ENCODE results near the gene ABLIM1. TPM values are rescaled to one million over a fixed set of nuclear protein-coding genes. Genes with fewer than 3 reads are reported as not detected.

ABLIM1 gene
- total RNA-seq, 1 experiment from 2014 or later, result 274 TPM

DNA sequence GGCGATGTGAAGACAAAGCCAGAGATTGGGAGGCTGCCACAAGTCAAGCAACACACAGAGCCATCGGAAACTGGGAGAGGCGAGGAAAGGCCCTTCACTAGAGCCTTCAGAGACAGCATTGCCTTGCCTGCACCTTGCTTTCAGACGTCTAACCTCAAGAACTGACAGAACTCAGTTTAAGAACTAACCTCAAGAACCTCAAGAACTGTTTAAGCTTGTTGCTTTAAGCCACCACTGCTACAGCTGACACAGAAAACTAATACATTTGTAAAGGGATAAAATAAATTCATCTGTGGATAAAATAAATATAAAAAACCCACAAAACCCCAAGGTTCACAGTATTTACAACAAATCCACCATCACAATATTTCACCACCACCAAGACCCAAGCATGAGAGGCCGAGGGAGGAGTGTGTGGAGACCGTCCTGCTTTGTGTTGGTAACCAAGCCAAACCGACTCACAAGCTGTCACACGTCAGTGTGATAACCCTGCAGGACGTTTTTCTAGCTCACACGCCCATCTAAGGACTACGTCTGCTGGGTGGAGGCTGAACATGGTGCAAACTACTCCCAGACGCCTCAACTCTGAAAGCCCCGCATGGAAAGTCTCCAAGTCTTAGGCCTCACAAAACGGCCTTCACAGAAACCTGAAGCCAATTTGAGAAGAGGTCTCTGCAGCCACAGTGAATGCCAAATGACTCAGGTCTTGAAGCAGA is 116.8 kb downstream of the ABLIM1 start:
- no peak overlapping the region for H3K27ac ChIP-seq (ENCODE audit: low read length)
- TF ChIP-seq, protein P1, sequence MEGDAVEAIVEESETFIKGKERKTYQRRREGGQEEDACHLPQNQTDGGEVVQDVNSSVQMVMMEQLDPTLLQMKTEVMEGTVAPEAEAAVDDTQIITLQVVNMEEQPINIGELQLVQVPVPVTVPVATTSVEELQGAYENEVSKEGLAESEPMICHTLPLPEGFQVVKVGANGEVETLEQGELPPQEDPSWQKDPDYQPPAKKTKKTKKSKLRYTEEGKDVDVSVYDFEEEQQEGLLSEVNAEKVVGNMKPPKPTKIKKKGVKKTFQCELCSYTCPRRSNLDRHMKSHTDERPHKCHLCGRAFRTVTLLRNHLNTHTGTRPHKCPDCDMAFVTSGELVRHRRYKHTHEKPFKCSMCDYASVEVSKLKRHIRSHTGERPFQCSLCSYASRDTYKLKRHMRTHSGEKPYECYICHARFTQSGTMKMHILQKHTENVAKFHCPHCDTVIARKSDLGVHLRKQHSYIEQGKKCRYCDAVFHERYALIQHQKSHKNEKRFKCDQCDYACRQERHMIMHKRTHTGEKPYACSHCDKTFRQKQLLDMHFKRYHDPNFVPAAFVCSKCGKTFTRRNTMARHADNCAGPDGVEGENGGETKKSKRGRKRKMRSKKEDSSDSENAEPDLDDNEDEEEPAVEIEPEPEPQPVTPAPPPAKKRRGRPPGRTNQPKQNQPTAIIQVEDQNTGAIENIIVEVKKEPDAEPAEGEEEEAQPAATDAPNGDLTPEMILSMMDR (IDR thresholded peaks at IDR 0.05), result no peak
- TF ChIP-seq TCF7L2 (IDR thresholded peaks at IDR 0.05; ENCODE audit: low read depth, low read length), result no peak
- TF ChIP-seq SIN3A (IDR thresholded peaks at IDR 0.05; ENCODE audit: borderline replicate concordance, insufficient read depth, low read depth, low read length), result no peak
- TF ChIP-seq, protein P2, sequence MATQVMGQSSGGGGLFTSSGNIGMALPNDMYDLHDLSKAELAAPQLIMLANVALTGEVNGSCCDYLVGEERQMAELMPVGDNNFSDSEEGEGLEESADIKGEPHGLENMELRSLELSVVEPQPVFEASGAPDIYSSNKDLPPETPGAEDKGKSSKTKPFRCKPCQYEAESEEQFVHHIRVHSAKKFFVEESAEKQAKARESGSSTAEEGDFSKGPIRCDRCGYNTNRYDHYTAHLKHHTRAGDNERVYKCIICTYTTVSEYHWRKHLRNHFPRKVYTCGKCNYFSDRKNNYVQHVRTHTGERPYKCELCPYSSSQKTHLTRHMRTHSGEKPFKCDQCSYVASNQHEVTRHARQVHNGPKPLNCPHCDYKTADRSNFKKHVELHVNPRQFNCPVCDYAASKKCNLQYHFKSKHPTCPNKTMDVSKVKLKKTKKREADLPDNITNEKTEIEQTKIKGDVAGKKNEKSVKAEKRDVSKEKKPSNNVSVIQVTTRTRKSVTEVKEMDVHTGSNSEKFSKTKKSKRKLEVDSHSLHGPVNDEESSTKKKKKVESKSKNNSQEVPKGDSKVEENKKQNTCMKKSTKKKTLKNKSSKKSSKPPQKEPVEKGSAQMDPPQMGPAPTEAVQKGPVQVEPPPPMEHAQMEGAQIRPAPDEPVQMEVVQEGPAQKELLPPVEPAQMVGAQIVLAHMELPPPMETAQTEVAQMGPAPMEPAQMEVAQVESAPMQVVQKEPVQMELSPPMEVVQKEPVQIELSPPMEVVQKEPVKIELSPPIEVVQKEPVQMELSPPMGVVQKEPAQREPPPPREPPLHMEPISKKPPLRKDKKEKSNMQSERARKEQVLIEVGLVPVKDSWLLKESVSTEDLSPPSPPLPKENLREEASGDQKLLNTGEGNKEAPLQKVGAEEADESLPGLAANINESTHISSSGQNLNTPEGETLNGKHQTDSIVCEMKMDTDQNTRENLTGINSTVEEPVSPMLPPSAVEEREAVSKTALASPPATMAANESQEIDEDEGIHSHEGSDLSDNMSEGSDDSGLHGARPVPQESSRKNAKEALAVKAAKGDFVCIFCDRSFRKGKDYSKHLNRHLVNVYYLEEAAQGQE (IDR thresholded peaks at IDR 0.05; ENCODE audit: insufficient read depth in 1 of 2, low read depth in 2 of 2, low read length in 1 of 2), result no peak
- TF ChIP-seq POLR2AphosphoS5 (IDR thresholded peaks at IDR 0.05; ENCODE audit: low read depth, low read length), result no peak
- DNase-seq (ENCODE audit: low read depth, low spot score) (no peak), ATAC-seq (0 out of 2 replicates have a peak, but pooled peaks have one; percentile 33)
- H3K36me3 ChIP-seq (ENCODE audit: control insufficient read depth, insufficient read depth, low read length), result peaks cover 14% of the 10 kb centered on the region
- no peaks in the 10 kb centered on the region for H3K27me3 ChIP-seq (ENCODE audit: control insufficient read depth, insufficient read depth, low read length)
- no peaks in the 10 kb centered on the region for H3K4me1 ChIP-seq (ENCODE audit: control insufficient read depth, insufficient read depth, low read length)
- no peak overlapping the region for H3K4me3 ChIP-seq (ENCODE audit: low read depth in 2 of 2, low read length in 2 of 2)
- POLR2A ChIA-PET, result no interaction called here
- BruUV-seq (replicated peaks), result no TSS peak
- no peaks in the 10 kb centered on the region for H3K9me3 ChIP-seq (ENCODE audit: control insufficient read depth, insufficient read depth, low read depth, low read length)
- intact Hi-C loops (cut with micrococcal nuclease; ENCODE audit: unreplicated experiment) (no loop called here), in situ Hi-C loops (cut with HindIII; ENCODE audit: low pct_unique_long_range_greater_than_20kb, low sequenced_read_pairs) (no loop called here)
- CTCF ChIA-PET, result interaction anchor here (0.5 kb wide), 1 partner anchor 337 kb away, joined by 10 read pairs; no protein-coding TSS in a partner anchor

DNA sequence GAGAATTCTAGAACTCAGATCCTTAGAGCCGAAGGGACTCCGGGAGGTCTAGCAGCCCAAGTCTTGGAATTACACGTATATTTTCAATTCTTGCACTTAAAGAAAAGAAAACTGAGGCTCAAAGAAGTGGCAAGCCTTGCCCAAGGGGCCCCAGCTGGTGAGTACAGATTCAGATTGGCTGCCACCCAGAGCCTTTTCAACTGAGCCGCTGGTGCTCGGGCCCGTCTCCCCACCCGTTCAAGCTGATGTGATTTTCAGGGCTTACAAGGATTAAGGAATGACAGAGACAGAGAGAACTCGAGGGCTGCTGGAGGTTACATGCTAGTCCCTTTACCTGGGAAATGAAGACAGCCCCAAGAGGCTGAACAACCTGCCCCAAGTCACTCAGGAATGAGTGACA is 117.8 kb downstream of the ABLIM1 start:
- in situ Hi-C loops (cut with HindIII; ENCODE audit: low pct_unique_long_range_greater_than_20kb, low sequenced_read_pairs), result no loop called here
- intact Hi-C loops (cut with micrococcal nuclease; ENCODE audit: unreplicated experiment), result no loop called here
- H3K36me3 ChIP-seq (ENCODE audit: control insufficient read depth, insufficient read depth, low read length), result peaks cover 14% of the 10 kb centered on the region

More for the DNA sequence above, 117.8 kb downstream of the ABLIM1 start:
- Histone ChIP-seq H3K9me3 (ENCODE audit: control insufficient read depth, insufficient read depth, low read depth, low read length) (no peaks in the 10 kb centered on the region), H3K4me1 (ENCODE audit: control insufficient read depth, insufficient read depth, low read length) (no peaks in the 10 kb centered on the region), H3K4me3 (ENCODE audit: low read depth in 2 of 2, low read length in 2 of 2) (no peak overlapping the region), H3K27ac (ENCODE audit: low read length) (no peak overlapping the region), H3K27me3 (ENCODE audit: control insufficient read depth, insufficient read depth, low read length) (no peaks in the 10 kb centered on the region)
- TF ChIP-seq TCF7L2 (IDR thresholded peaks at IDR 0.05; ENCODE audit: low read depth, low read length), result no peak
- TF ChIP-seq POLR2AphosphoS5 (IDR thresholded peaks at IDR 0.05; ENCODE audit: low read depth, low read length), result no peak
- TF ChIP-seq, protein P1 (IDR thresholded peaks at IDR 0.05), result no peak
- TF ChIP-seq SIN3A (IDR thresholded peaks at IDR 0.05; ENCODE audit: borderline replicate concordance, insufficient read depth, low read depth, low read length), result no peak
- TF ChIP-seq, protein P2 (IDR thresholded peaks at IDR 0.05; ENCODE audit: insufficient read depth in 1 of 2, low read depth in 2 of 2, low read length in 1 of 2), result no peak
- no TSS peak for BruUV-seq (replicated peaks)
- ATAC-seq (no peak), DNase-seq (ENCODE audit: low read depth, low spot score) (no peak)
- POLR2A ChIA-PET, result no interaction called here
- CTCF ChIA-PET, result no interaction called here

All from Panc1 (cell line).